ENCODE results near the gene TMEM229A.
"Not testable (repeated sequence)": the region's sequence is repeated elsewhere in the genome, so short reads cannot be mapped to it uniquely, and the experiment has no call there.

The TMEM229A gene

GRCh38 chr7:124033095-124033806 lies 384 bp upstream of the TMEM229A start:
- DNase-seq (ENCODE audit: low read depth in 2 of 2) = no peak

- DNase-seq (ENCODE audit: low read depth in 2 of 2) = no peak
Observed at GRCh38 chr7:124031919-124032318, 948 bp downstream of the TMEM229A start.

GRCh38 chr7:124031406-124031805 lies 1.5 kb downstream of the TMEM229A start:
- no peak for DNase-seq (ENCODE audit: low read depth in 2 of 2)

- DNase-seq (ENCODE audit: low read depth in 2 of 2) = no peak
Observed at GRCh38 chr7:124030964-124031363, 1.9 kb downstream of the TMEM229A start.

- DNase-seq (ENCODE audit: low read depth in 2 of 2) = no peak
Observed at GRCh38 chr7:124029396-124030188, 3.3 kb downstream of the TMEM229A start.

- DNase-seq (ENCODE audit: low read depth in 2 of 2) = no peak
Observed at GRCh38 chr7:124027236-124027635, 5.6 kb downstream of the TMEM229A start.

GRCh38 chr7:124024329-124024728 lies 8.5 kb downstream of the TMEM229A start:
- DNase-seq (ENCODE audit: low read depth in 2 of 2) = not testable (repeated sequence)

- no peak for DNase-seq (ENCODE audit: low read depth in 2 of 2)
Observed at GRCh38 chr7:124022551-124022950, 10.3 kb downstream of the TMEM229A start.

GRCh38 chr7:124020060-124020459 lies 12.8 kb downstream of the TMEM229A start:
- no peak for DNase-seq (ENCODE audit: low read depth in 2 of 2)

- DNase-seq (ENCODE audit: low read depth in 2 of 2) = no peak
Observed at GRCh38 chr7:124013306-124013705, 19.6 kb downstream of the TMEM229A start.

GRCh38 chr7:124012864-124013263 lies 20.0 kb downstream of the TMEM229A start:
- no peak for DNase-seq (ENCODE audit: low read depth in 2 of 2)

GRCh38 chr7:124009321-124009720 lies 23.5 kb downstream of the TMEM229A start:
- DNase-seq (ENCODE audit: low read depth in 2 of 2) = no peak

GRCh38 chr7:124008296-124008695 lies 24.6 kb downstream of the TMEM229A start:
- not testable (repeated sequence) for DNase-seq (ENCODE audit: low read depth in 2 of 2)

- no peak for DNase-seq (ENCODE audit: low read depth in 2 of 2)
Observed at GRCh38 chr7:123999703-124000102, 33.2 kb downstream of the TMEM229A start.

GRCh38 chr7:123998921-123999320 lies 33.9 kb downstream of the TMEM229A start:
- DNase-seq (ENCODE audit: low read depth in 2 of 2) = no peak

GRCh38 chr7:123996327-123996625 lies 36.6 kb downstream of the TMEM229A start:
- DNase-seq (ENCODE audit: low read depth in 2 of 2) = no peak

- DNase-seq (ENCODE audit: low read depth in 2 of 2) = no peak
Observed at GRCh38 chr7:123995617-123996326, 37.1 kb downstream of the TMEM229A start.

- DNase-seq (ENCODE audit: low read depth in 2 of 2) = no peak
Observed at GRCh38 chr7:123994449-123994848, 38.4 kb downstream of the TMEM229A start.

- no peak for DNase-seq (ENCODE audit: low read depth in 2 of 2)
Observed at GRCh38 chr7:123993996-123994395, 38.9 kb downstream of the TMEM229A start.

GRCh38 chr7:123992913-123993518 lies 39.9 kb downstream of the TMEM229A start:
- DNase-seq (ENCODE audit: low read depth in 2 of 2) = no peak

GRCh38 chr7:123987445-123987844 lies 45.4 kb downstream of the TMEM229A start:
- no peak for DNase-seq (ENCODE audit: low read depth in 2 of 2)

Data from stimulated activated CD8-positive, alpha-beta memory T cell treated with anti-CD3 and anti-CD28 coated beads, Interleukin-2, amount 100 ng/mL, for 48 hours (primary cell).